H1 (cell line): ENCODE results near the gene CYP27B1. TPM values are rescaled to one million over a fixed set of nuclear protein-coding genes. Genes with fewer than 3 reads are reported as not detected.

Experiments
- CTCF ChIA-PET: fragments of 300-600 bp; sonication (Branson Sonifier 250); formaldehyde crosslinking; loops from one replicate; lab custom pipeline; 2021; ENCODE audit not compliant: partially characterized antibody; lab: Charles Lee
- POLR2A ChIA-PET: fragments of 300-600 bp; sonication (Branson Sonifier 250); formaldehyde crosslinking; loops from one replicate; lab custom pipeline; 2021; ENCODE audit warnings: inconsistent platforms; ENCODE audit not compliant: partially characterized antibody; lab: Charles Lee
- DNase-seq, 2 experiments: peaks; one replicate each; pipeline versions ENCODE4 v3.0.0 to v3.0.0-alpha.2; 2010 to 2022; ENCODE audit warnings: low spot score in 2 of 2, low read depth in 1 of 2, mixed read lengths in 1 of 2
- FAIRE-seq: peaks from 2 replicates; lab custom pipeline; 2011; peaks lifted over from hg19 to GRCh38; lab: Jason Lieb, UNC
- H2AFZ ChIP-seq: 2 replicates; pipeline ENCODE4 v1.8.1; 2012; ENCODE audit warnings: low read length, inconsistent platforms
- H2AK5ac ChIP-seq: 2 replicates; pipeline ENCODE4 v1.6.1; 2013; ENCODE audit warnings: low read depth, low read length
- H2BK120ac ChIP-seq: replicated peaks from 2 replicates; pipeline ENCODE3; 2013; ENCODE audit warnings: low read depth, low read length, inconsistent platforms
- H2BK12ac ChIP-seq: 2 replicates; pipeline ENCODE4 v1.6.1; 2013; ENCODE audit warnings: low read depth, low read length
- H2BK15ac ChIP-seq: 2 replicates; pipeline ENCODE4 v1.6.1; 2013; ENCODE audit warnings: low read length
- H2BK20ac ChIP-seq: 2 replicates; pipeline ENCODE4 v1.6.1; 2013; ENCODE audit warnings: low read length
- H2BK5ac ChIP-seq: 2 replicates; pipeline ENCODE4 v1.6.1; 2013; ENCODE audit warnings: low read depth, low read length
- H3K14ac ChIP-seq: 2 replicates; pipeline ENCODE4 v1.6.1; 2013; ENCODE audit warnings: inconsistent platforms; ENCODE audit not compliant: insufficient read length
- H3K18ac ChIP-seq: 2 replicates; pipeline ENCODE4 v1.6.1; 2013; ENCODE audit warnings: low read length; ENCODE audit errors: extremely low read depth
- H3K23ac ChIP-seq: 2 replicates; pipeline ENCODE4 v1.6.1; 2013; ENCODE audit warnings: inconsistent platforms; ENCODE audit not compliant: insufficient read length
- H3K23me2 ChIP-seq: 2 replicates; pipeline ENCODE4 v1.6.1; 2013; ENCODE audit warnings: low read depth, low read length
- H3K27ac ChIP-seq: 2 replicates; pipeline ENCODE4 v1.6.1; 2011; ENCODE audit warnings: low read depth, low read length, inconsistent platforms
- H3K27me3 ChIP-seq, 4 experiments: replicated peaks in 1 of 4; 1 replicate in 1 of 4; 2 replicates in 3 of 4; pipeline versions ENCODE4 v1.6.1 to v1.8.1; 2011 to 2013; ENCODE audit warnings: low read length in 3 of 4, mild to moderate bottlenecking in 3 of 4, inconsistent platforms in 2 of 4, mixed read lengths in 2 of 4, moderate library complexity in 1 of 4; ENCODE audit not compliant: control insufficient read depth in 3 of 4, insufficient read depth in 3 of 4; ENCODE audit errors: extremely low read depth in 1 of 4
- H3K36me3 ChIP-seq, 4 experiments: 2 replicates each; pipeline versions ENCODE4 v1.6.1 to v1.8.1; 2011 to 2013; ENCODE audit warnings: mild to moderate bottlenecking in 4 of 4, low read length in 3 of 4, moderate library complexity in 2 of 4, control low read depth in 1 of 4, inconsistent platforms in 1 of 4; ENCODE audit not compliant: insufficient read depth in 4 of 4, control insufficient read depth in 2 of 4
- H3K4ac ChIP-seq: replicated peaks from 2 replicates; pipeline ENCODE3; 2013; ENCODE audit warnings: low read length, low read depth, mixed read lengths, inconsistent platforms; ENCODE audit not compliant: insufficient read length
- H3K4me1 ChIP-seq, 4 experiments: replicated peaks in 1 of 4; 1 replicate in 1 of 4; 2 replicates in 3 of 4; pipeline versions ENCODE4 v1.6.1 to v1.8.1; 2011 to 2013; ENCODE audit warnings: low read length in 3 of 4, inconsistent platforms in 2 of 4, mixed read lengths in 1 of 4; ENCODE audit not compliant: insufficient read depth in 4 of 4, control insufficient read depth in 3 of 4
- H3K4me2 ChIP-seq, 2 experiments: 2 replicates each; pipeline versions ENCODE4 v1.6.1 to v1.8.1; 2011 to 2013; ENCODE audit warnings: low read depth in 2 of 2, low read length in 2 of 2, control low read depth in 1 of 2, inconsistent platforms in 1 of 2, mild to moderate bottlenecking in 1 of 2; ENCODE audit not compliant: insufficient read depth in 1 of 2
- H3K4me3 ChIP-seq, 4 experiments: fragments of 200-600, 300-600 bp in 1 of 4; sonication (generic), shearing (Covaris generic), sonication (Bioruptor Twin) in 1 of 4; 2 replicates each; pipeline versions ENCODE4 v1.5.1 to v1.8.1; 2011 to 2016; ENCODE audit warnings: low read length in 4 of 4, low read depth in 3 of 4, control low read depth in 2 of 4, inconsistent platforms in 2 of 4, mild to moderate bottlenecking in 2 of 4, mixed read lengths in 1 of 4, moderate library complexity in 1 of 4; ENCODE audit not compliant: insufficient read depth in 2 of 4; ENCODE audit errors: extremely low read depth in 1 of 4
- H3K56ac ChIP-seq: replicated peaks from 2 replicates; pipeline ENCODE3; 2013; ENCODE audit warnings: low read depth, mild to moderate bottlenecking, mixed read lengths, low read length, inconsistent platforms; ENCODE audit not compliant: insufficient read length
- H3K79me1 ChIP-seq: 2 replicates; pipeline ENCODE4 v1.6.1; 2013; ENCODE audit warnings: low read depth, low read length, control low read depth
- H3K79me2 ChIP-seq, 2 experiments: 2 replicates each; pipeline versions ENCODE4 v1.6.1 to v1.8.1; 2012 to 2013; ENCODE audit warnings: low read length in 2 of 2, mild to moderate bottlenecking in 2 of 2, inconsistent platforms in 1 of 2; ENCODE audit not compliant: insufficient read depth in 2 of 2, control insufficient read depth in 1 of 2
- H3K9ac ChIP-seq, 4 experiments: replicated peaks in 1 of 4; 1 replicate in 1 of 4; 2 replicates in 3 of 4; pipeline versions ENCODE4 v1.6.1 to v1.8.1; 2011 to 2013; ENCODE audit warnings: low read depth in 3 of 4, low read length in 3 of 4, control low read depth in 2 of 4, mild to moderate bottlenecking in 2 of 4, moderate library complexity in 2 of 4, inconsistent platforms in 1 of 4; ENCODE audit errors: extremely low read depth in 1 of 4
- H3K9me3 ChIP-seq, 2 experiments: 2 replicates each; pipeline versions ENCODE4 v1.6.1 to v1.8.1; 2012 to 2013; ENCODE audit warnings: mild to moderate bottlenecking in 2 of 2, moderate library complexity in 2 of 2, control low read depth in 1 of 2, inconsistent platforms in 1 of 2, low read depth in 1 of 2, low read length in 1 of 2, mixed read lengths in 1 of 2; ENCODE audit not compliant: insufficient read depth in 2 of 2
- H4K20me1 ChIP-seq, 2 experiments: replicated peaks in 1 of 2; 2 replicates each; pipeline versions ENCODE3 to v1.8.1; 2011 to 2013; ENCODE audit warnings: inconsistent platforms in 2 of 2, low read length in 2 of 2, mild to moderate bottlenecking in 1 of 2; ENCODE audit not compliant: insufficient read depth in 2 of 2, control insufficient read depth in 1 of 2
- H4K5ac ChIP-seq: 2 replicates; pipeline ENCODE4 v1.6.1; 2013; ENCODE audit warnings: low read length, low read depth, mixed read lengths, inconsistent platforms; ENCODE audit not compliant: insufficient read length
- H4K8ac ChIP-seq: 2 replicates; pipeline ENCODE4 v1.8.0; 2013; ENCODE audit warnings: mild to moderate bottlenecking, moderate library complexity, low read length, inconsistent platforms; ENCODE audit not compliant: insufficient read depth; ENCODE audit errors: extremely low read depth
- H4K91ac ChIP-seq: replicated peaks from 2 replicates; pipeline ENCODE3; 2013; ENCODE audit warnings: low read length, mixed read lengths, inconsistent platforms; ENCODE audit not compliant: insufficient read length
- CBX5 ChIP-seq: fragments of 300-800, 300-1000 bp; sonication (generic); IDR thresholded peaks from 2 replicates; pipeline ENCODE4 v1.7.1; 2016; ENCODE audit warnings: antibody characterized with exemption, low read length, low read depth
- CREB1 ChIP-seq: IDR thresholded peaks from 2 replicates; pipeline ENCODE4 v1.6.1; 2012; ENCODE audit warnings: inconsistent platforms
- GTF2F1 ChIP-seq: IDR thresholded peaks from 2 replicates; pipeline ENCODE4 v1.6.1; 2012; ENCODE audit warnings: low read depth, low read length, improper control_type of control experiment, borderline replicate concordance
- KDM4A ChIP-seq: IDR thresholded peaks from one replicate; pipeline ENCODE4 v1.7.1; 2012; ENCODE audit warnings: low read depth, mild to moderate bottlenecking, moderate library complexity, low read length, inconsistent platforms; ENCODE audit not compliant: severe bottlenecking
- PHF8 ChIP-seq: fragments of 200-600 bp; sonication (generic); conservative IDR thresholded peaks from 2 replicates; pipeline ENCODE4 v1.7.1; 2012; ENCODE audit warnings: low read depth, mild to moderate bottlenecking, inconsistent platforms, low read length, moderate library complexity
- POLR2AphosphoS5 ChIP-seq: IDR thresholded peaks from 2 replicates; pipeline ENCODE4 v1.6.1; 2011; ENCODE audit warnings: low read depth, low read length
- RXRA ChIP-seq: IDR thresholded peaks from 2 replicates; pipeline ENCODE4 v1.6.1; 2011; ENCODE audit warnings: low read depth, mild to moderate bottlenecking, low read length, moderate library complexity; ENCODE audit not compliant: insufficient read depth
- SIRT6 ChIP-seq: IDR thresholded peaks from one replicate; pipeline ENCODE4 v1.7.1; 2012; ENCODE audit warnings: low read length, inconsistent platforms
- SP4 ChIP-seq: IDR thresholded peaks from 2 replicates; pipeline ENCODE4 v1.6.1; 2012; ENCODE audit warnings: low read length, inconsistent platforms
- SUZ12 ChIP-seq: fragments of 200-600 bp; sonication (generic); IDR thresholded peaks from 2 replicates; pipeline ENCODE4 v1.6.1; 2012; ENCODE audit warnings: mild to moderate bottlenecking, inconsistent platforms, low read length, moderate library complexity, mixed read lengths
- TAF7 ChIP-seq: optimal IDR thresholded peaks from 2 replicates; pipeline ENCODE3; 2011; ENCODE audit warnings: low read depth, mild to moderate bottlenecking, inconsistent platforms, low read length, moderate library complexity, borderline replicate concordance
- WGBS, 2 experiments: shearing (Covaris generic) in 1 of 2; methylation state at CpG; one replicate each; pipeline versions ENCODE4 v1.1.6 to v1.1.7; 2013 to 2015; ENCODE audit warnings: low lambda C conversion rate in 2 of 2, mixed read lengths in 2 of 2, inconsistent platforms in 1 of 2, low coverage in 1 of 2, missing lambda C conversion rate in 1 of 2; ENCODE audit not compliant: insufficient replicate concordance in 2 of 2, insufficient coverage in 1 of 2, insufficient read length in 1 of 2; ENCODE audit errors: extremely low coverage in 1 of 2, missing lambda C conversion rate in 1 of 2; 5-methylcytosine and 5-hydroxymethylcytosine counted together
- polyA plus RNA-seq, 7 experiments: library from polyadenylated mRNA; depleted of rRNA in 3 of 7; stranded (reverse) in 5 of 7; unstranded in 2 of 7; fragments of >200 nt in 5 of 7; fragments of 200-250 nt in 2 of 7; gene quantifications; 1 replicate in 5 of 7; 2 replicates in 1 of 7; 4 replicates in 1 of 7; pipeline versions ENCODE4 v1.2.1 to v1.2.3, GENCODE V29; 2011 to 2013; ENCODE audit warnings: missing spikeins in 2 of 7, mixed read lengths in 2 of 7
- total RNA-seq: library from RNA; stranded (reverse); fragmentation: NEBNext Ultra II Directional; extraction: Animal tissue kit (Norgen Biotek cat#: 25700); gene quantifications from 2 replicates; pipeline ENCODE4 v1.2.1, GENCODE V29; 2021
- TF ChIP-seq, protein P1 (sequence below), 3 experiments: IDR thresholded peaks; 1 replicate in 2 of 3; 2 replicates in 1 of 3; pipeline versions ENCODE4 v1.5.1 to v1.6.1; 2011; ENCODE audit warnings: low read length in 3 of 3, mild to moderate bottlenecking in 3 of 3, inconsistent platforms in 2 of 3, low read depth in 1 of 3, moderate library complexity in 1 of 3; ENCODE audit not compliant: insufficient read depth in 1 of 3; ENCODE audit errors: control extremely low read depth in 1 of 3

Gene CYP27B1
- total and polyA plus RNA-seq, 2 of the 8 experiments (the other 6 are each of a cell fraction or from before 2014, with no cell fraction given): 2.9 to 3.3 TPM

DNA sequence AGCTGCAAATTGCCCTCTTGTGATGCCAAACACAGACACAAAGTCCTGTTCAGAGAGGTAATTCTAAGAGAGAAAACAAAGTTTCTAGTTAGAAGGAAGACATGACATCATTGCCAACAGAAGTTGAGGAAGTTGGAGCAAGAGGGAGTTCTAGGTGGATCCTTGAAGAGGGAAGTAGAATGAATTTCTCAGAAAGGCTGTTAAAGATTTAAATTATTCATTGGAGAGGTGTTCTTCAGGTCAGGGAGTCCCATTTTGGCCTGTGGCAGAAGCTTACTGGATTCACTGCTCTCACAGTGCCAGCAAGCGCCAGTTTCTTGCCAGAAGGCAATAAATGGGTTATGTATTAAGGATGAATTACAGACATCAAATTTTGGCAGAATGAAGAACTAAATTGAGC is 31.1 kb upstream of the CYP27B1 start:
- CTCF ChIA-PET: interaction anchor here (0.7 to 6.9 kb wide), 3 partner anchors 9 to 115 kb away, joined by 3 to 146 read pairs (median 3); partner anchors contain the start of gene AVIL
- Histone ChIP-seq H2BK12ac (no peak overlapping the region), H2BK20ac (no peak overlapping the region), H3K4me3 (no peak overlapping the region), H2BK5ac (no peak overlapping the region), H3K27me3 (no peaks in the 10 kb centered on the region), H3K14ac (no peak overlapping the region), H4K91ac (no peak overlapping the region), H3K79me1 (no peaks in the 10 kb centered on the region; the same call in 1 of the 2 replicates), H3K9ac (no peak overlapping the region), H4K5ac (no peak overlapping the region), H2BK15ac (no peak overlapping the region), H3K18ac (no peak overlapping the region), H4K20me1 (no peaks in the 10 kb centered on the region), H3K9me3 (no peaks in the 10 kb centered on the region), H2AFZ (no peak overlapping the region), H4K8ac (no peak overlapping the region), H2AK5ac (no peak overlapping the region), H3K23me2 (no peaks in the 10 kb centered on the region), H3K4me2 (no peak overlapping the region), H3K36me3 (peaks cover 2 to 26% (median 16%) of the 10 kb centered on the region in 4 experiments; a peak in 7 of 8 replicates), H2BK120ac (no peak overlapping the region), H3K23ac (no peak overlapping the region), H3K56ac (no peak overlapping the region), H3K79me2 (no peaks in the 10 kb centered on the region), H3K4me1 (no peaks in the 10 kb centered on the region), H3K27ac (no peak overlapping the region), H3K4ac (no peak overlapping the region)
- 100% methylated on average over 1 of the region's 1 CpG; no CpG with 5 or more reads in 1 of the 2 experiments for whole genome bisulfite sequencing, 2 experiments
- POLR2A ChIA-PET: interaction anchor here (8.0 kb wide), 1 partner anchor 20 kb away, joined by 71 read pairs; the partner anchor contains the start of gene AVIL
- no peak for DNase-seq
- no peak for FAIRE-seq
- no peak for TF ChIP-seq RXRA
- no peak for TF ChIP-seq TAF7
- no peak for TF ChIP-seq KDM4A
- TF ChIP-seq GTF2F1: no peak
- TF ChIP-seq CBX5: no peak
- TF ChIP-seq, protein P1, sequence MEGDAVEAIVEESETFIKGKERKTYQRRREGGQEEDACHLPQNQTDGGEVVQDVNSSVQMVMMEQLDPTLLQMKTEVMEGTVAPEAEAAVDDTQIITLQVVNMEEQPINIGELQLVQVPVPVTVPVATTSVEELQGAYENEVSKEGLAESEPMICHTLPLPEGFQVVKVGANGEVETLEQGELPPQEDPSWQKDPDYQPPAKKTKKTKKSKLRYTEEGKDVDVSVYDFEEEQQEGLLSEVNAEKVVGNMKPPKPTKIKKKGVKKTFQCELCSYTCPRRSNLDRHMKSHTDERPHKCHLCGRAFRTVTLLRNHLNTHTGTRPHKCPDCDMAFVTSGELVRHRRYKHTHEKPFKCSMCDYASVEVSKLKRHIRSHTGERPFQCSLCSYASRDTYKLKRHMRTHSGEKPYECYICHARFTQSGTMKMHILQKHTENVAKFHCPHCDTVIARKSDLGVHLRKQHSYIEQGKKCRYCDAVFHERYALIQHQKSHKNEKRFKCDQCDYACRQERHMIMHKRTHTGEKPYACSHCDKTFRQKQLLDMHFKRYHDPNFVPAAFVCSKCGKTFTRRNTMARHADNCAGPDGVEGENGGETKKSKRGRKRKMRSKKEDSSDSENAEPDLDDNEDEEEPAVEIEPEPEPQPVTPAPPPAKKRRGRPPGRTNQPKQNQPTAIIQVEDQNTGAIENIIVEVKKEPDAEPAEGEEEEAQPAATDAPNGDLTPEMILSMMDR (IDR thresholded peaks at IDR 0.05; ENCODE audit: control extremely low read depth in 1 of 3, insufficient read depth in 1 of 3, low read depth in 1 of 3, low read length in 3 of 3): no peak
- TF ChIP-seq PHF8: no peak
- TF ChIP-seq CREB1: no peak
- TF ChIP-seq POLR2AphosphoS5: no peak
- TF ChIP-seq SP4: no peak
- no peak for TF ChIP-seq SUZ12
- TF ChIP-seq SIRT6: no peak
